MM.1S (cell line): ENCODE results near the gene SLC40A1.
A peak's percentile ranks its signal among the peaks of the same experiment; 100 is the strongest.

Source experiments
- DNase-seq: peaks from one replicate; pipeline ENCODE4 v3.0.0-alpha.2; 2015
- H2AFZ ChIP-seq: fragments of 300-600 bp; sonication (generic); 2 replicates; pipeline ENCODE4 v1.6.0; 2016; ENCODE audit warnings: antibody characterized with exemption, low read length
- H3F3A ChIP-seq: fragments of 300-600 bp; sonication (generic); 2 replicates; pipeline ENCODE4 v1.6.1; 2016; ENCODE audit warnings: mild to moderate bottlenecking, antibody characterized with exemption, low read length, moderate library complexity, mixed read lengths; ENCODE audit not compliant: insufficient read depth
- H3K27ac ChIP-seq: fragments of 300-600 bp; sonication (generic); 2 replicates; pipeline ENCODE4 v1.5.1; 2016; ENCODE audit warnings: mild to moderate bottlenecking, low read length
- H3K27me3 ChIP-seq: fragments of 300-600 bp; sonication (generic); replicated peaks from 2 replicates; pipeline ENCODE4 v1.6.0; 2016; ENCODE audit warnings: low read length; ENCODE audit not compliant: insufficient read depth
- H3K36me3 ChIP-seq: fragments of 300-600 bp; sonication (generic); replicated peaks from 2 replicates; pipeline ENCODE4 v1.6.1; 2016; ENCODE audit warnings: mild to moderate bottlenecking, low read length, mixed read lengths; ENCODE audit not compliant: insufficient read depth
- H3K4me1 ChIP-seq: fragments of 300-600 bp; sonication (generic); 2 replicates; pipeline ENCODE4 v1.6.1; 2016; ENCODE audit warnings: low read length, mixed read lengths
- H3K4me2 ChIP-seq: fragments of 300-600 bp; sonication (generic); 2 replicates; pipeline ENCODE4 v1.6.0; 2016; ENCODE audit warnings: low read depth, low read length
- H3K4me3 ChIP-seq: fragments of 300-600 bp; sonication (generic); 2 replicates; pipeline ENCODE4 v1.5.1; 2016; ENCODE audit warnings: low read length, mixed read lengths
- H3K79me2 ChIP-seq: fragments of 300-600 bp; sonication (generic); 2 replicates; pipeline ENCODE4 v1.6.1; 2016; ENCODE audit warnings: mixed run types, low read length, mixed read lengths
- H3K9ac ChIP-seq: fragments of 300-600 bp; sonication (generic); 2 replicates; pipeline ENCODE4 v1.6.1; 2016; ENCODE audit warnings: low read length, mixed read lengths
- H3K9me2 ChIP-seq: fragments of 300-600 bp; sonication (generic); replicated peaks from 2 replicates; pipeline ENCODE4 v1.6.1; 2016; ENCODE audit warnings: mild to moderate bottlenecking, low read length, mixed read lengths; ENCODE audit not compliant: insufficient read depth
- H3K9me3 ChIP-seq: fragments of 300-600 bp; sonication (generic); replicated peaks from 2 replicates; pipeline ENCODE4 v1.6.1; 2016; ENCODE audit warnings: mild to moderate bottlenecking, low read length, mixed read lengths; ENCODE audit not compliant: insufficient read depth
- H4K20me1 ChIP-seq: fragments of 300-600 bp; sonication (generic); 2 replicates; pipeline ENCODE4 v1.6.1; 2016; ENCODE audit warnings: mild to moderate bottlenecking, low read length, moderate library complexity, mixed read lengths; ENCODE audit not compliant: insufficient read depth
- EZH2 ChIP-seq: fragments of 300-600 bp; sonication (generic); optimal IDR thresholded peaks from 2 replicates; pipeline ENCODE3; 2017; ENCODE audit warnings: low read depth, mild to moderate bottlenecking, antibody characterized with exemption, low read length, mixed read lengths
- EZH2phosphoT487 ChIP-seq: fragments of 300-600 bp; sonication (generic); IDR thresholded peaks from 2 replicates; pipeline ENCODE4 v1.6.1; 2018; ENCODE audit warnings: antibody characterized with exemption, low read length
- TF ChIP-seq, protein P1 (sequence below): fragments of 300-600 bp; sonication (generic); IDR thresholded peaks from 2 replicates; pipeline ENCODE4 v1.5.1; 2016; ENCODE audit warnings: antibody characterized with exemption, low read length, mixed read lengths

The SLC40A1 gene

DNA sequence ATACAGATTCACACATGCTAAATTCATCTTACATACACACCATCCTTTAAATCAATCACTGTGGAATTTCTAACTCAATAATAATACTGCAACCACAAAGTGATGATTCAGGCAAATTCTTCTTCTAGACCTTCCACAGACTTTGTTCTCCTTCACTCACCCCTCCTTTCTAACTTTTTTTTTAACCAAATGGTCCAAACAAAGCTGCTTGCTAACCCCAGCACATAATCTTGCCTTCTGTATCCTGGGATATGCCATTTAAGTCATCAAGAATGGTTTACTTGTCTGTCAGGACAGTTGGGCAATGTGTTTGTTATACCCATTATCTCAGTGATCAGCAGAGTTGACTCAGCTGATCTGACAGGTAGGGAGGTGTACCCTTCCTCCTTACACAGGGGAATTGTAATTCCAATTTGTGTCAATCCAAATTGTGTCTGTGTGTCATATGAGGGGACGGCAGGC is 10.0 kb downstream of the SLC40A1 start:
- Histone ChIP-seq H3K9ac (no peak overlapping the region), H3F3A (peaks cover 8% of the 10 kb centered on the region), H3K4me2 (no peak overlapping the region), H3K4me3 (no peak overlapping the region), H3K79me2 (no peaks in the 10 kb centered on the region), H3K4me1 (peaks cover 12% of the 10 kb centered on the region), H3K9me3 (no peaks in the 10 kb centered on the region), H2AFZ (no peak overlapping the region), H3K27ac (no peak overlapping the region), H3K9me2 (no peaks in the 10 kb centered on the region), H3K36me3 (no peaks in the 10 kb centered on the region), H4K20me1 (no peaks in the 10 kb centered on the region; the same call in 1 of the 2 replicates), H3K27me3 (no peaks in the 10 kb centered on the region)
- TF ChIP-seq EZH2: no peak
- TF ChIP-seq EZH2phosphoT487: no peak
- TF ChIP-seq, protein P1, sequence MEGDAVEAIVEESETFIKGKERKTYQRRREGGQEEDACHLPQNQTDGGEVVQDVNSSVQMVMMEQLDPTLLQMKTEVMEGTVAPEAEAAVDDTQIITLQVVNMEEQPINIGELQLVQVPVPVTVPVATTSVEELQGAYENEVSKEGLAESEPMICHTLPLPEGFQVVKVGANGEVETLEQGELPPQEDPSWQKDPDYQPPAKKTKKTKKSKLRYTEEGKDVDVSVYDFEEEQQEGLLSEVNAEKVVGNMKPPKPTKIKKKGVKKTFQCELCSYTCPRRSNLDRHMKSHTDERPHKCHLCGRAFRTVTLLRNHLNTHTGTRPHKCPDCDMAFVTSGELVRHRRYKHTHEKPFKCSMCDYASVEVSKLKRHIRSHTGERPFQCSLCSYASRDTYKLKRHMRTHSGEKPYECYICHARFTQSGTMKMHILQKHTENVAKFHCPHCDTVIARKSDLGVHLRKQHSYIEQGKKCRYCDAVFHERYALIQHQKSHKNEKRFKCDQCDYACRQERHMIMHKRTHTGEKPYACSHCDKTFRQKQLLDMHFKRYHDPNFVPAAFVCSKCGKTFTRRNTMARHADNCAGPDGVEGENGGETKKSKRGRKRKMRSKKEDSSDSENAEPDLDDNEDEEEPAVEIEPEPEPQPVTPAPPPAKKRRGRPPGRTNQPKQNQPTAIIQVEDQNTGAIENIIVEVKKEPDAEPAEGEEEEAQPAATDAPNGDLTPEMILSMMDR: no peak
- no peak for DNase-seq

DNA sequence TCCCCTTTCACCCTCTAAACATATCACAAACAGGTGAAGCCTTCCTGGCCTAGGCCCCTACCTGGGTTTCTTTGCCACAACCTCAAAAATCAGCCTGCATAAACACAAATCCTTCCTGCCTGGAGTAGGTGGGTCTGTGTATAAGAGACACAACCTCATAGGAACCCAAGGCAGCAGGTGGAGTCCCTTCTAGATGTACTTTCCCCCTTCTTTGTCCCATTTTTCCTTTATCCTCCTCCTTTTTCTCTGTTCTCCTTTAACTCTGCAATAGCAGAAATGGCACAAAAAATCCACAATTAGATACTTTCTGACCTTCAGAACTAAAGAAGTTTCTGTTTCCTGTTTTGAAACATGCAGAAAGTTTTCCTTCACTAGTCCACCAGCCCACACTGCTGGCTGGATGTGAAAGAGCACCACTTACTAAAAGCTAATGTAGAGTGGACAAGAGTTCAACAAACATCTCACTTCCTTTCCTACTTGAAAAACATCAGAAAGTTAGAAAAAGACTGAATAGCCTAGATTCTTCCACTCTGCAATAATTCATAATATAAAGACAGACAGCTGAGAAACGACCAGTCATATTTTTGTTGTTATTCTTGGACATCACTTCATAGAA is 11.2 kb downstream of the SLC40A1 start:
- Histone ChIP-seq H4K20me1 (no peaks in the 10 kb centered on the region; the same call in 1 of the 2 replicates), H3K27me3 (no peaks in the 10 kb centered on the region), H3K9ac (no peak overlapping the region), H3K27ac (peak overlapping the region; percentile 28; the same call in 1 of the 2 replicates), H2AFZ (no peak overlapping the region), H3K9me2 (no peaks in the 10 kb centered on the region), H3K4me1 (peaks cover 12% of the 10 kb centered on the region), H3K4me2 (peak overlapping the region; percentile 27), H3K79me2 (no peaks in the 10 kb centered on the region), H3K36me3 (no peaks in the 10 kb centered on the region), H3F3A (peaks cover 8% of the 10 kb centered on the region), H3K4me3 (no peak overlapping the region), H3K9me3 (no peaks in the 10 kb centered on the region)
- no peak for TF ChIP-seq EZH2
- TF ChIP-seq, protein P1: peak; percentile 18
- DNase-seq: peak; percentile 34

DNA sequence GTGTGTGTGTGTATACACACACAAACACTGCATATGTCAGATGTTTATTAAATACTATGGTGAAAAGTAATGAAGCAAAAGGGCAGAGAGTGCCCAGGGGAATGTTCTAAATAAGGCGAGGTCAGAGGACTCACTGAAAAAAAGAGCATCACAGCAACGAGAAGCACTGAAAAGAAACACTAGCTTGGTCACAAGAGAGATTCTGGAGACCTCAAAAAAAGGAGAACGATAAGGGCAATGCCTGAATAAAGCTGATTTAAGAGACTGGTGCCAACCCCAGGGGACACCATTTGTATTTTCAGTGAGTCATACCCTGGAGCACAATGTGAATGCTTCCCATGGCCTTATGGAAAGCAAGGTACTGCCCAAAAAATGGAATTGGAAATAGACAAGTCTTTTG is 14.5 kb downstream of the SLC40A1 start:
- no peak for DNase-seq
- Histone ChIP-seq H3K9ac (no peak overlapping the region), H2AFZ (no peak overlapping the region), H3K27ac (no peak overlapping the region), H3K9me3 (no peaks in the 10 kb centered on the region), H3K4me2 (no peak overlapping the region), H4K20me1 (no peaks in the 10 kb centered on the region), H3K36me3 (no peaks in the 10 kb centered on the region), H3K79me2 (no peaks in the 10 kb centered on the region), H3K4me3 (no peak overlapping the region), H3K9me2 (no peaks in the 10 kb centered on the region), H3F3A (peaks cover 8% of the 10 kb centered on the region), H3K27me3 (no peaks in the 10 kb centered on the region), H3K4me1 (peaks cover 12% of the 10 kb centered on the region)
- TF ChIP-seq, protein P1: no peak
- TF ChIP-seq EZH2phosphoT487 (no peak), EZH2 (no peak)
